A172 (cell line): ENCODE measurements around the gene SSR2. TPM values are rescaled to one million over a fixed set of nuclear protein-coding genes. Genes with fewer than 3 reads are reported as not detected.
"Not testable (repeated sequence)": the region's sequence is repeated elsewhere in the genome, so short reads cannot be mapped to it uniquely, and the experiment has no call there.

ENCODE experiments used
- DNase-seq: peaks from one replicate; pipeline ENCODE4 v3.0.0-alpha.2; 2015; ENCODE audit warnings: low spot score
- total RNA-seq: library from RNA; depleted of rRNA; stranded (reverse); fragments of >200 nt; shearing (Covaris generic); gene quantifications from 2 replicates; pipeline ENCODE4 v1.2.3, GENCODE V29; 2014

The SSR2 gene
- total RNA-seq, 1 experiment from 2014 or later = 573 TPM

DNA sequence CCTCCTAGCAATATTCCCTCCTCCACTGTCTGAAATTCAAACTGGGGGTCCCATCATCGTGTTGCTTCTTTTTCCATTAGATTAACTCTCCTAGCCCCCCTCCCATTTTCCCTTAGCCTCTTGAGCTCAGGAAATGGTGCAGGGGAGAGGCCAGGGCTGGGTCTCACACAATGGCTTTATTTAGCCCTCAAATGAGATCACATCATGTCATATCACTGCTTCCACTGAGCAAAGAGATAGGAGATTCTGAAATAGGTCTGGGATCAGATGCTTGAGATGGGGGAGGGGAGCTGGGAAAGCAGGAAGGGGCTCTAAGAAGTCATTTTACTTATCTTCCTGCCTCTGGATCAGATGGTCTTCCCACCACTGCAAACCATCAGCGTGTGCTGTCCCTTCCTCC lies 24.6 kb downstream of the SSR2 start:
- no peak for DNase-seq

DNA sequence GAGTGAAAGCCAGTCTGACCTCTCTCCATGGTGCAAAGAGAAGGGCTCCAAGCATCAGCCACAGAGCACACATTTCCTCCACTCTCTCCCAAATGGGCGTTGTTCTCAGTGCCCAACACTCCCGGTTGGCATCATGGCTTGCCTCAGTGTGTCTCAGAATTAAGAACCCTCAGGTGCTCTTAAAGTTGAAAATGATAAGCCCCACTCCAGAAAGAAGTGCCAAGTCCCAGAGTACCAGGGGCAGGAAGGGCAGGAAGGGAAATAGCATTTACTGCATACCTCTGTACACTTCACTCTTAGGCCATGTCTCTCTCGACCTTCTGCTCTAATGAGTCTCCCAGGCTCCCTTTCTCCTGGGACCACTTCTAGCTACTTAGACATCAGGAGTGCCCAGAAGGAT lies 27.2 kb downstream of the SSR2 start:
- no peak for DNase-seq

DNA sequence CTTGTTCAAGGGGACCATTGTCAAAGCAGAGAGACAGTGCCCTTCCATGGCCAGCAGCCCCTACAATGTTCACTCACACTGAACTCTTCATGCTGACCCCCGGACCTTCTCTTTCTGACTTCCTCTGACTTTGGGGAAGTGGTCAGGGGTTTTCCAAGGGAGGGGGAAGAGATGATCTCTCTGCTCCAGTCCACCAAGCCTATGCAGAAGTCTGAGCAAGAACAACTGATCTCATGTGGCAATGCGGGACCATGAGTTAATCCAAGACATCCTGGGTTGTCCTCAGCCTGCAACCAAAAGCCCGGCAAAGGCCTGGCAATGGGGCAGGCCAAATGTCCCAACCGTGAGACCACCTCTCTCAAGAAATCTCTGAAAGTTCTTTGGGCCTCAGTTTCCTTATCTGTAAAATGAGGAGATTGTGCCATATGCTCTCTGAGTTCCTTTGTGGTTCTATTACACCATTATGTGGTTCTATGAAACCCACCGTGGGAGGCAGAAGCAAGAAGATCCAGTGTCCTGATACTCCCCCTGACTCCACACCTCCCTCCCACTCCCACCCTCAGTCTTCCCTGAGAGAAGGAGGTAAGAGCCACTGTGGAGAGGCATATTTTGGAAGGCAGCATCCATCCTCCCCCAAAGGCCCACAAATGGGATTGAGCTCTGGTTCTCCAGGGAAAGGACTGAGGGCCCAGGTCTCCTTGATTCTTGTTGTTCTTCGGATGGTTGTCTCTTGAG lies 30.6 kb downstream of the SSR2 start:
- DNase-seq = no peak

DNA sequence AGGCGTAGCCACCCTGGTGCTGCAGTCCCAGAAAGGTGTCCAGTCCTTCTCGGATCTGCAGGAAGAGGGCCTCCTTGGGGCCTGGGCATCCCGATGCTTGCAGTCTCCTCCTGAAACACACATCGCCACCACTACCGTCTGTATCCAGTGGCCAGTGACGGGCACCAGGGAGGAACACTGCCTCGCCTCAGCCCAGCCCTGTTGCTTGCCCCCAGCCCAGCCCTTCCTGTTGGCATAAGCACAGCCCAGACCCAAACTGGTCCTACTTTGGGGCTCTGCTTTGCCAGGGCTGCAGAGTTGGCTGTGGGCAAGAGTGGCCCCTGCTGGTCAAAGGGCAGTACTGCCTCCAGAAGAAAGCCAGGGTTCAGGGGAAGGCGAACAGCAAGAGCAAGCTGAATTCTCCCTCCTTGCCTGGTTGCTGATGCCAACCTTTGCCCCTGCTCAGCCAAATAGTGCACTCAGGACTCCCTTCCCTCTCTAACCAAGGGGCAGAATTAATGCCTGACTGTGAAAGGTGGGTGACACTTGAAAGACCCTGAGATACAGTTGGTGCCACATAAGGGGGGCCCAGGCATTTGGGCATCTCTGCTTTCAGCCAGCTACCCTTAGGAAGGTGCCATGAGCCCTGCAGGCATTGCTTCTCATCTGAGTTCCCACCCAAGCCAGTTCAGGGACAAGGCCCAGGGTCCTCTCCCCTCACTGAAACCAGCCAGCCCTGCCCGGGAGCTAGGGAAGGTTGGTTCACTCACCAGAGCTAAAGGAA lies 31.3 kb downstream of the SSR2 start:
- peak; percentile 80 for DNase-seq

DNA sequence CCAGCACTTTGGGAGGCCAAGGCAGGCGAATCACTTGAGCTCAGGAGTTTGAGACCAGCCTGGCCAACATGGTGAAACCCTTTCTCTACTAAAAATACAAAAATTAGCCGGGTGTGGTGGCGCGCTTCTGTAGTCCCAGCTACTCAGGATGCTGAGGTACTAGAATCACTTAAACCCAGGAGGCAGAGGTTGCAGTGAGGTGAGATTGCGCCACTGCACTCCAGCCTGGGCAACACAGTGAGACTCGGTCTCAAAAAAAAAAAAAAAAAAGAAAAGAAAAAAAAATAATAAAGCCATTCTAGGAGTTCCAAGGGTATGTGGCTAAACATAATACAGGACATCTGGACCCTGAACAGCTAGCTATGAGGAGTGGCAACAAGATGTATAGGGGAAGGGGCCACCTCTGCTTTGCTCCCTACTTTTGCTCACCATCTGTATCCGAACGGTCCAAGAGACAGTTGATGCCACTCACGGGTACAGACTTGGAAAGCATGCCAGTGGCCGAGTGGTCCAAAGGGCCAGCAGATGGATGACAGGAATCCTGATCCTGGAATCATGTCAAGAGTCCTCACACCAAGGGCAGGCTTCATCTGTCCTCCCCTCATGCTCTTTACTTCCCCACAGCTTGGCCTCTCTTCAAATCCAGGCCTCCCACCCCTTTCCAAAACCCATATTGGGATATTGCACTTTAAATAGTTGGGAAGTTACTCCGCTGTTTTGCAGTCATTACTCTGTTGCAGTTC lies 35.7 kb downstream of the SSR2 start:
- DNase-seq = not testable (repeated sequence)

DNA sequence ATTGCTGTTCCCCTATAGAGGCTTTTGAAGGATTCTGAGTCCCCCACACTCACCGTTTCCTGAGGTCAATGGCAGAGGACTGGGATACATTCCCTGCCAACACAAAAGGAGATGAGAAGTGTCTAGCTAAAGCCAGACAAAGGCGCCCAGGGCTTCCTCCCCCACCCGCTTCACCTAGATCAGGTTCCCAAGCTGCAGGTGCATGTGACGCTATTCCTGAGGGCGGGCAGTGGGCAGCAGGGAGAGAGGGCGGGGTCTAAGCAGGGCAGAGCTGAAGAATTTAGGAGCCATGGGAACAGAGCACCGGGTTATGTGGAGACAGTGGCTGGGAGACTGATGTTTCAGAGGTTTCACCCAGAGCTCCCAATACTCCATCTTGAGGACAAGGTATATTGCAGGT lies 36.4 kb downstream of the SSR2 start:
- DNase-seq = no peak

DNA sequence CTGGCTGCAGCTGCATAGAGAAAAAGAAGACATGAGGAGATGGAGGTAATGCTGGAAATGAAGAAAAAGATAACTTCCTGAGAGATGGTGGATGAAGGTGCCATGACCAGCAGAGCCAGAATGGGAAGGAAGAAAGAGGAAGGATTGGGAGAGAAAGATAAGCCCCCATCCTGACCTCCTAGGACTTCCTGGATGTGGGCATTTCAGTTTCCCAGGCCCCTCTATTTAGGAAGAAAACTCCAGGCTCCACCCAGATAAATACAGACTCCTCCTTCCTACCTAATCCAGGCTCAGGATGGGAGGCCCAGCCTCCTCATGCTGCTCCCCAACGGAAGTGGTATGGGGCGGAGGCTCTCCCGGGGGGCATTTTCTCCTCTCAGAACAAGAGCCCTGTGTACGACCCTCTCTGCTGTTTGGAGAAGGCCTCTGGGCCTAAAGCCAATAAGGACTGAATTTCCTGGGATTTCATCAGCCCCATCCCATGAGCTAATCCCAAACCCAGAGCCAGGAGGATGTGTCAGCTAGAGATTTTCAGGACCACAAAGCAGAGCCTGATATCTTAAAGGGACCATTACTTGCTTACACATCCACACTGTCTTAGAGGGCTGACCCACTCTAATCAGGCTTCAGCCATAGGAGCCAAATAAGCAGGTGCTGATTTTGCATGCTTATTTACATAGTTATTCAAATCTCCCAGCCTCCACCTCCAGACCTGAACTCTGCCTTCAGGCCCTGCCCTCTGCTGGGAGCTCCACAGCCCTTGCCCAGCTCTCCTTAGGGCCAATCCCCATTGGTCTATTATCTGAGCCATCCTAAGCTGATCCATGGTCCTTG lies 37.3 kb downstream of the SSR2 start:
- peak; percentile 93 for DNase-seq

DNA sequence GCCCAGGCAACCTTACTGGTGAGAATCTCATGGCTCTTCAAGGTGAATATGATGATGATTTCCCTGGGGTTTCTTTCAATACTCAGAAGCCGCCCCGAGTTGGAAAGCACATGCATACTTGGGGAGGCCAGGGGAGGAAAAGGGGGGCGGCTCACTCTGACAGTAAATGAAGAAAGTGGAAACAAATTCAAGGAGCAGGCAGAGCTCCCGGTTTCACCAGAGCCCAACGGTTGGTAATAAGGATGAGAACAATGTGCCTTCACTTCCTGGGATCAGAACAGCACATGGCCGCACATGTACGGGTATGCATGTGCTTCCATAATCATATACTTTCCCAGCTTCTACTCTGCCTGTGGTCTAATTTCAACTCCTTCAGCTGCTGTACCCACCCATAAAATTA lies 38.6 kb downstream of the SSR2 start:
- no peak for DNase-seq

DNA sequence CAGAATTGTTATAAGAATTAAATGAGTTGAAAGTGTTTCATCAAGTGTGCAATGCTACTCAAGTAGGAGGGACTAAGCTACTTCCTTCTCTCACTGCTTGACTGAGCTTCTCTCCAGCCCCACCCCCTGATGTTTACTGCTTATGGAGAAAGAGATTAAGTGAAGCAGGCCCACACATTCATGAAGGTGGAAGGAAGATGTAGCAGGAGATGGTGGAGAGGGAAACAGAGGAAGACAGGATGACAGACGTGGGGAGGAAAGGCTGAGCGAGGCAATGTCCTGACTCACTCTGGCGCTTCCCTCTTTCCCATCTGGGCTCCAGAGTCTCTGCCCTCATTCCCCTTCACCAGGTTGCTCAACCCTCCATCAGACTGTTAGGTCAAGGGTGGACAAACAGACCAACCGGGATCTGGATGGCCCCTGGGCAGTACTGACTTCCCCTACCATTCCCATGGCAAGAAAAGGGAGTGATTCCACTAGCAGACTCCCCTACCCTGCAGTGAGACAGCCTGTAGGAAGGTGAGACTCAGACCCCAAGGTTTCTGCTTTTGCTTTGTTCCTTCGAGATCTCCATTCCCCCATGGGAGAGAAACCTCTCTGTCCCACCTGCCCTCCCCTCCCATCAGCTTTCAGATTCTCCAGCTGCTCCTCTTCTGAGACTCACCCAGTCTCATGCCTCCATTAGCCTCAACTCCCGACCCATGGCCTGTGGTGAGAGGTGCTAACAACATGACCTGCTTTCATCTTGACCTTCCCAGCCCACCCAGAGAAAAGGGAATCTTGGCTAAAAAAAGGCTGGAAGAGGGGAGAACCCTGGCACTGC lies 39.3 kb downstream of the SSR2 start:
- DNase-seq = peak; percentile 79

DNA sequence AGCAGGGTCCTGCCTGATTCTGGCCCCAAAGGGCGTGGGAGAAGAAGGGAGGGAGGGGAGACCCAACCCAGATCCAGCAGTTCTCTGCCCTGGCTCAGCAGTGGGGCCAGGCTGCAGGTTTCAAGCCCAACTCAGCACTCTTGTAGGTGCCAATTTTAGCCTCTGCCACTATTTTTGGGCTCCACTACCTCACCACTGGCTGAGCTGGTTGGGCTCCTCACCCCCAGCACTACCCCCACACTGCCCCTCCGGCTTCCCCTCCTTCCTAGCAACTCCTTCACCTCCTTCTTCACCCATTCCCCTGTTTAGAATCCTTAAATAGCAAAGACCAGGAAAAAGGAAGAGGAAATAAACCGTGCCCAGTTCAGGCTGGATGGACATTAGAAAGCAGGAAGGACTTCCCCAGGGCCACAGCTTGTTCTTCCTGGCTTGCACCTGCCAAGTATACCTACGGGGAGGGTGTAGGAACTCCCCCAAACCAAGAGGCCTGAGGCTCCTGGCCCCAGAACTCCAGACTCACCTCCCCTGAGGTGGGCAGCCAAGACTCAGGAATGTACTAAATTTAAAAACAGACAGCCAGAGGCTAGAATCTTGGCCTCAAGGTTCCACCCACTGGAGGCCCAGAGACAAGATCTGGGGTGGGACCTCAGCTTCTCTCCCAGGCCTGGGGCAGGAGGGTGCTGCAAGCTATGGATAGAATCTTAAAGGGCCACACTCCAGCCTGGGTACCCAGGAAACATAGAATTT lies 41.0 kb downstream of the SSR2 start:
- DNase-seq = no peak

DNA sequence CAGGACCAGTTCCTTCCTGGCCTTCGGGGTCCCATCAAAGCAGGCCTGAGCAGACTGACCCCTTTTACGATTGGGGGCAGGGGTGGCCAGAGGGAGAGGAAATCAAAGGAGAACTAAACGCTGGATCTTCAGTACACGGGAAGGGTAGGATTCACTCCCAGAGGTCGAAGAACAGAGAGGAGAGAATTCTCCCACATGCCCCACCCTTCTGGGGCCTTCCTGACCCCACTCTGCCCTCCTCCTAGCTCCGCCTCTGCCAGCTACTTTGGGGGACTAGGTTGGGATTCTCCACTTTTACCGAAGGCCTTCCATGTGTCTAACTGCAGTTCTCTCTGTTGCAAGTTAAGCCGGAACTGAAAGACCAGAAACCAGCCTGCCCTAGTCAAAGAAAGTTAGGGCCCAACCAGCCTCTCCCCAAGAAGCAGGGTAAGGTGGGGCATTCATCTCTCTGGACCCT lies 41.8 kb downstream of the SSR2 start:
- DNase-seq = peak; percentile 70

DNA sequence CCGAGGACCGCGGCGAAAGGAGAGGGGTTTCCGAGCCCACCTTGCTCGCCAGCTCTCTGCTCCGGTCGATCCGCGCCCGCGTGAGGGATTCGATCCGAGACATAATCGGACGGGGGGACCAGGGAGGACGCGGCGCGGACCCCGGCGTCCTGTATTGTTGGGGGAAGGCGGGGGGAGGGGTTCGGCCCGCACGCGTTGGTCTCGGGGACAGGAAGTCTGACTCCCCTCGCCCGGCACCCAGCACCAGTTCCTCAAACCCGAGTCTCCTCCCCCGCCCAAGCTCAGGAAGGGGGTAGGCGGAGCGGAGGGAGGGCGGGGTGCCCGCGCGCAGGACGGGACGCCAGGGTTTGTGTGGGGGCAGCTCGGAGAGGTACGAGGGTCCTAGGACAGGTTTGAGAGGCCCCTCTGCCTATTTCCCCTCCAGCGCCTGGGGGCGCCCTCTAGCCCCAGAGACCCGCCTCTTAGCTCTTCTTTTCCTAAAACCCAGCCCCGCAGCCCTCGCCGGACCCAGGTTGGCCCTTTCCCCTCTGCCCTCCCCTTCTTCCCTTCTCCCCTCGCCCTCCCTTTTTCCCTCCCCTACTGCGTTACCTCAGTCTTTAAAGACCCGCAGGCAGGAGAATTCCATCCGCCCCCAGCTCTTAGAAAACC lies 42.3 kb downstream of the SSR2 start, which contains the start of gene ARHGEF2:
ARHGEF2 (minus strand) TSS at position 223 of the 648 bp plus-strand sequence; CDS start at position 103, 120 bp downstream.
- peak; percentile 82 for DNase-seq

DNA sequence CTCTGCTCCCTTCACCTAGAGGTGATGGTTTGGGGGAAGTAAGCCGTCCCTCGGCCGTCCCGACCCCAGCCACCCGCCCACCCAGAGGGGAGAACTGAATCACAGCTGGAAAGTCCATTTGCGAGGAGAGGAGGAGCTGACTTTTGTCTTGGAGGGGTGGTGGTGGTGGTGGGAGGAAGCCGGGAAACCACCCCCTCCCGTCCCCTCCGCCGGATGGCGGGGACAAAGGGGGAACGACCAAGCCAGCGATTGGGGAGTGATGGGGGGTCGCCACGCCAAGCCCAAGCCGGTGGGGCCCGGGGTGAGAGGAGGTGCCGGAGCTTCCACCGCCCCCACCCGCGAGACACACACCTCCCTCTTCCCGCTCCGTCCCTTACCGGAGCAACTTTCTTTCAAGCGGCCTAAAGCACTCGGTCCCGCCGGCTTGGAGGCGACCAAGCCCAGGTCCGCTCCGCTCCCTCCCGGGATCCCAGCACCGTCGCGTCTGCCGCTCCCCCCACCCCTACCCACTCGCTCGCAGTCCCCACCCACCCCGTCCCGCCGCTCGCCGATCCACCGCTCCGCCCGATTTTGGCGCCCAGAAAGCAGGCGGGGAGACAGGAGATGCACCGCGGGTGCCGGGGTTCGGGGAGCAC lies 42.9 kb downstream of the SSR2 start:
- DNase-seq = no peak

DNA sequence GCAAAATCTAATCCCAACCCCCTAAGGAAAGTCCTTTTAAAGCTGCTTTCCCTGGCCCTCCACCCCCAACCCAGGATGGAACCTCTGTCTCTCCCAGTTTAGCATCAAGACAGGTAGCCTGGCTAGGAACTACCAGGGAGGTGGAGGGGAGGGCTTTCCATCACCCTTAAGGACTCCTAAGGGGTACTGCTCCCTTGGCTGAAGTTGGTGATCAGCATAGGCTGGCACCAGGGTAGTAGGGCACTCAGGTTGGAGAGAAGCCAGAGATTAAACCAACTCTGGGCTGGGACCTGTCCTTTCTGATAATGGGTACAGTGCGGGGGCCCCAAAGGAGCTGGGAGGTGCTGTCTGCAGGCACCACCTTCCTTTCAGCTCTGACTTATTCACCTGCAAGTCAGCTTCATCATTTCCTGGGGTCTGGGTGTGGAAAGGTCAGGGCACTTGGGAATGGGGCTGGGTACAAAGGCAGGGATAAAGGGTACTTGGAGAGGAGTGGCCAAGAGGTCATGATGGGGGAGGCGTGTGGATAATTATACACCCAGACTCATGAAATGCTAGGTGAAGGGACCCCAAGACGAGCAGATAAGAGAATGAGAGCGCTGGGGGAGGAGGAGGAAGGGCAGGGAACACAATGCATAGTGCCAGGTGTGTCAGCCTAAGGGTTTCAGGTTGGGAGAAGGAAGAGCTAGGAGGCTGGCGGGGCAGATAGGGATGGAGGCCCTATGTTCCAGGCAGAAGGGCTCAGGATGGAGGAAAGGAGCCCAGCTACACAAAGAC lies 43.6 kb downstream of the SSR2 start:
- peak; percentile 49 for DNase-seq

DNA sequence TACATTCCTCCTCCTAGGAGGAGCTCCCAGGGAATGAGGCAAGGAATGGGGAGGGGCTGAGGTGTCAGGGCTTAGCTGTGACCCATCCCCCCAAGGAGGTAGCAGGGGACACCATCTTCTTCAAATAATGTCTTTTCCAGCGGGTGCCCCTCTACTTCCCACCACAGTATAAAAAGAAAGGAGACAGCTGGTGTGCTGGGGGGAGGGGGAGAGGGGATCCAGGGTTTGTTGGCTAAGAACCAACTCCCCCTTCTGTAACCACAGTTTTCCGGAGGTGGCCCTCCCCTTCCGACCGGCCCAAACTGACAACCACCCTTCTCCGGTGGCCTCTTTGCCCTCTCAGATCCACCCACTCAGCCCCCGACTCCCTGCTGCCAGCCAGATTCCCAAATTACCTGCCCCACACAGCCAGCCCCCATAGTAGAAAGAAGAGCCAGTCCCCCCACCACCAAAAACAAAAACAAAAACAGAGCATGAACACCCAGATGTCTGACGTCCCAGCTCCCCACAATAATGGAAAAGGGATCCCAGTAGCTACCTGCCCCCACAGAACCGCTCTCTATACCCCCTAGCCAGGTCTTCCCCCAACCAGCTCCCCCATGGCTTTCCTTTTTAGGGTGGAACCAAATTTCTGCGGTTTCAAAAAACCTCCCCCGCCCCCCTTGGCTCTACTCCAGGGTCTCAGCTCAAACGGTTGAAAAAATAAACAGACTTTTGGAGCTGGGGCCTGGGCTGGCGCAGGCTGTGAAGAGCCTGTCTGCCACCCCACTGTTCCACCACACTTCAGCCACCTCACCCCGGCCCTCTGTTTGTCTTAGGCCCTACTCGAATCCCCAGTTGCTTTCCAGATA lies 44.5 kb downstream of the SSR2 start:
- DNase-seq = peak; percentile 84

DNA sequence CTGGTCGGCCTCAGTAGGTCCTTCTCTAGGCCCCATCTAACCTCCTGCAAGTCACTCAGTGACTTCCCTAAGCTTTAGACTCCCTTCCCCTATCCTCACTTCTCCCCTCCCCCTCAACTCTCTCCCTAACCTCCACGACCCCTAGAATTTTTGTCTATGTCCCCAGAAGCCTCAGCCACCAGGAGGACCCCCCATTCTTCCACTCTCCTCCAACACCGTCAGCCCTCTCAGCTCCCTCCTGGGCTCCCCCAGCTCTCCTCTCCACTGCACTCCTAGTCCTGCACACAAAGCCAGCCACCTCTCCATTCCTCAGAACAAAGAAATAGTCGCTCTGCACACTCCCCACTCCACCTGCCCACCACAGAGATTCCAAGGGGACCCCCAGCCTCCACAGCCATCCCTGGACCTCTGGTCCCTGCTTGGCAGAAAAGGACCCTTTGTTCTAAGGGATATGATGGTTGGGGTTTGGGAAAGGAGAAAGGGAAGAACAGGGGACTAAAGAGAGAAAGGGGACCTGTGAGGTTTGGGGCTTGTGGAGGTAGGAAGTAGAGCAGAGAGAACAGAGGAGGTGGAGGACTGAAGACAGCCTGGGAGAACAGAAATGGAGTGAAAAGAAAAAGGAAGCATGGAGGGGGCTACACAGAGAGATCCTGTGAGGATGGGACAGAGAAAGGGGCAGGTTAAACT lies 45.2 kb downstream of the SSR2 start:
- no peak for DNase-seq
